ENCODE data around the gene TNIK. TPM values are rescaled to one million over a fixed set of nuclear protein-coding genes. Genes with fewer than 3 reads are reported as not detected.

TNIK gene
- total RNA-seq, 1 donor from 2014 or later = 9.3 TPM

- TF ChIP-seq CTCF (IDR thresholded peaks at IDR 0.05; ENCODE audit: unreplicated experiment) = no peak
- no peaks in the 10 kb centered on the region for H3K27me3 Mint-ChIP-seq (ENCODE audit: low read depth)
- no peak for DNase-seq (ENCODE audit: low spot score in 2 of 2, unreplicated experiment in 2 of 2)
- no peaks in the 10 kb centered on the region for H3K9me3 Mint-ChIP-seq
- no peak overlapping the region for H3K4me3 Mint-ChIP-seq
- H3K27ac Mint-ChIP-seq = no peak overlapping the region
- no peaks in the 10 kb centered on the region for H3K4me1 Mint-ChIP-seq
- H3K36me3 Mint-ChIP-seq = peaks cover 1% of the 10 kb centered on the region
Observed at GRCh38 chr3:171103185-171103584, 357.0 kb downstream of the TNIK start.

- DNase-seq (ENCODE audit: low spot score in 2 of 2, unreplicated experiment in 2 of 2) = no peak
- no peak for TF ChIP-seq CTCF (IDR thresholded peaks at IDR 0.05; ENCODE audit: unreplicated experiment)
- no peaks in the 10 kb centered on the region for H3K27me3 Mint-ChIP-seq (ENCODE audit: low read depth)
- H3K4me1 Mint-ChIP-seq = no peaks in the 10 kb centered on the region
- H3K27ac Mint-ChIP-seq = no peak overlapping the region
- no peak overlapping the region for H3K4me3 Mint-ChIP-seq
- peaks cover 4% of the 10 kb centered on the region for H3K9me3 Mint-ChIP-seq
- H3K36me3 Mint-ChIP-seq = peaks cover 5% of the 10 kb centered on the region
Observed at GRCh38 chr3:171101982-171102641, 358.1 kb downstream of the TNIK start.

- H3K4me3 Mint-ChIP-seq = no peak overlapping the region
- TF ChIP-seq CTCF (IDR thresholded peaks at IDR 0.05; ENCODE audit: unreplicated experiment) = no peak
- H3K36me3 Mint-ChIP-seq = peaks cover 6% of the 10 kb centered on the region
- H3K27me3 Mint-ChIP-seq (ENCODE audit: low read depth) = no peaks in the 10 kb centered on the region
- H3K4me1 Mint-ChIP-seq = no peaks in the 10 kb centered on the region
- DNase-seq (ENCODE audit: low spot score in 2 of 2, unreplicated experiment in 2 of 2) = no peak
- H3K9me3 Mint-ChIP-seq = peaks cover 7% of the 10 kb centered on the region
- H3K27ac Mint-ChIP-seq = no peak overlapping the region
Observed at GRCh38 chr3:171099911-171100310, 360.3 kb downstream of the TNIK start.

GRCh38 chr3:171095063-171095462, 365.1 kb downstream of the TNIK start:
- no peak overlapping the region for H3K4me3 Mint-ChIP-seq
- no peak overlapping the region for H3K27ac Mint-ChIP-seq
- no peak for TF ChIP-seq CTCF (IDR thresholded peaks at IDR 0.05; ENCODE audit: unreplicated experiment)
- peaks cover 7% of the 10 kb centered on the region for H3K9me3 Mint-ChIP-seq
- peaks cover 4% of the 10 kb centered on the region for H3K36me3 Mint-ChIP-seq
- H3K27me3 Mint-ChIP-seq (ENCODE audit: low read depth) = no peaks in the 10 kb centered on the region
- no peak for DNase-seq (ENCODE audit: low spot score in 2 of 2, unreplicated experiment in 2 of 2)
- peaks cover 12% of the 10 kb centered on the region for H3K4me1 Mint-ChIP-seq

- no peak for TF ChIP-seq CTCF (IDR thresholded peaks at IDR 0.05; ENCODE audit: unreplicated experiment)
- H3K27ac Mint-ChIP-seq = no peak overlapping the region
- H3K9me3 Mint-ChIP-seq = peaks cover 7% of the 10 kb centered on the region
- H3K4me1 Mint-ChIP-seq = peaks cover 18% of the 10 kb centered on the region
- no peak overlapping the region for H3K4me3 Mint-ChIP-seq
- H3K27me3 Mint-ChIP-seq (ENCODE audit: low read depth) = no peaks in the 10 kb centered on the region
- DNase-seq (ENCODE audit: low spot score in 2 of 2, unreplicated experiment in 2 of 2) = no peak
- peaks cover 4% of the 10 kb centered on the region for H3K36me3 Mint-ChIP-seq
Observed at GRCh38 chr3:171094411-171094810, 365.8 kb downstream of the TNIK start.

All from mesothelial cell of epicardium (in vitro differentiated cells).